Common myeloid progenitor, CD34-positive (primary cell): Measurements from ENCODE around the gene ERCC4.
"Not testable (repeated sequence)": the region's sequence is repeated elsewhere in the genome, so short reads cannot be mapped to it uniquely, and the experiment has no call there.

Experiments used
- CTCF ChIA-PET: fragments of 350-600 bp; sonication (Branson Sonifier 250); formaldehyde crosslinking; loops from one replicate; lab custom pipeline; 2021; ENCODE audit warnings: antibody characterized with exemption; lab: Charles Lee
- POLR2A ChIA-PET: fragments of 350-600 bp; sonication (Branson Sonifier 250); formaldehyde crosslinking; loops from one replicate; lab custom pipeline; 2021; ENCODE audit warnings: antibody characterized with exemption; lab: Charles Lee
- DNase-seq, 3 donors: peaks; one replicate each; pipeline versions ENCODE4 v3.0.0 to v3.0.0-alpha.2; 2013
- H3K27ac ChIP-seq, 2 experiments: 1 replicate in 1 of 2; 2 replicates in 1 of 2; pipeline ENCODE4 v1.7.0; 2013; ENCODE audit warnings: inconsistent platforms in 2 of 2, low read length in 2 of 2, mild to moderate bottlenecking in 2 of 2, low read depth in 1 of 2, moderate library complexity in 1 of 2; ENCODE audit not compliant: severe bottlenecking in 2 of 2, insufficient read depth in 1 of 2, poor library complexity in 1 of 2
- H3K27me3 ChIP-seq, 5 experiments: replicated peaks in 2 of 5; 1 replicate in 3 of 5; 2 replicates in 2 of 5; pipeline versions ENCODE4 v1.6.1 to v1.7.0; 2013; ENCODE audit warnings: low read length in 4 of 5, mild to moderate bottlenecking in 2 of 5, moderate library complexity in 2 of 5, inconsistent platforms in 1 of 5; ENCODE audit not compliant: insufficient read depth in 5 of 5, control insufficient read depth in 4 of 5
- H3K36me3 ChIP-seq, 4 experiments: 1 replicate in 2 of 4; 2 replicates in 2 of 4; pipeline versions ENCODE4 v1.6.1 to v1.7.0; 2013; ENCODE audit warnings: low read length in 3 of 4, control low read depth in 1 of 4, mild to moderate bottlenecking in 1 of 4; ENCODE audit not compliant: control insufficient read depth in 4 of 4, insufficient read depth in 4 of 4
- H3K4me1 ChIP-seq, 4 experiments: 1 replicate in 3 of 4; 2 replicates in 1 of 4; pipeline versions ENCODE4 v1.6.1 to v1.7.1; 2013; ENCODE audit warnings: low read length in 3 of 4, mild to moderate bottlenecking in 3 of 4, control low read depth in 1 of 4, inconsistent platforms in 1 of 4, moderate library complexity in 1 of 4; ENCODE audit not compliant: control insufficient read depth in 4 of 4, insufficient read depth in 4 of 4; ENCODE audit errors: control extremely low read depth in 1 of 4
- H3K4me3 ChIP-seq, 7 experiments: 1 replicate in 4 of 7; 2 replicates in 3 of 7; pipeline versions ENCODE4 v1.5.1 to v1.7.0; 2013; ENCODE audit warnings: mild to moderate bottlenecking in 7 of 7, low read length in 6 of 7, moderate library complexity in 6 of 7, inconsistent platforms in 2 of 7, low read depth in 2 of 7, control low read depth in 1 of 7; ENCODE audit not compliant: insufficient read depth in 4 of 7, control insufficient read depth in 1 of 7; ENCODE audit errors: extremely low read depth in 1 of 7
- H3K9me3 ChIP-seq, 5 experiments: 1 replicate in 4 of 5; 2 replicates in 1 of 5; pipeline versions ENCODE4 v1.6.1 to v1.7.1; 2013; ENCODE audit warnings: low read length in 4 of 5, mild to moderate bottlenecking in 2 of 5, inconsistent platforms in 1 of 5, low read depth in 1 of 5, moderate library complexity in 1 of 5; ENCODE audit not compliant: control insufficient read depth in 4 of 5, insufficient read depth in 2 of 5; ENCODE audit errors: control extremely low read depth in 1 of 5
- WGBS: methylation state at CpG from one replicate; pipeline ENCODE4 v1.1.5; 2013; ENCODE audit not compliant: insufficient coverage; 5-methylcytosine and 5-hydroxymethylcytosine counted together

The ERCC4 gene

DNA sequence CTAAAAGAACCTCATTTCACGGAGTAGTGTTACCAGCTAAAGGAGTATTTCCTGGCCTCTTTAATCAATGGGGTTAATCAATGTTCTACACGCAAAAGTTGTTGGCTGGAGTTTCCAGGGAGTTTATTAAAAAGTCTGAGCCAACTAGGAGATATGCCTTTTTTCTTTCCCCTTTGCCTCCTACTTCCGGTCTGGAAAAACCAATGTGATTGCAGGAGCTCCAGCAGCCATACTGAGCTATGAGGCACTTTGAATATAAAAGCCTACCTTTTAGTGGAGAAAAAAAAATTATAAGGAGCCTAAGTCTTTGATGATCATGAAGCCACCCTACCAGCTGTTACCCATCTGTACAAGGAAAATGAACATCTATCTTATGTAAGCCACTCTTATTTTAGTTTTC lies 17.9 kb upstream of the ERCC4 start:
- ChIA-PET POLR2A (interaction anchor here (0.6 kb wide), 1 partner anchor 387 kb away, joined by 3 read pairs; no protein-coding TSS in a partner anchor), CTCF (no interaction called here)
- no peaks in the 10 kb centered on the region for H3K36me3 ChIP-seq
- H3K27me3 ChIP-seq, result peaks cover 0 to 2% (median 0%) of the 10 kb centered on the region in 5 experiments
- H3K27ac ChIP-seq, result no peak overlapping the region
- peaks cover 0 to 3% (median 0%) of the 10 kb centered on the region in 5 experiments for H3K9me3 ChIP-seq
- no peak for DNase-seq
- no peaks in the 10 kb centered on the region for H3K4me1 ChIP-seq
- whole genome bisulfite sequencing, result 100% methylated on average over 1 of the region's 3 CpGs
- no peak overlapping the region for H3K4me3 ChIP-seq

DNA sequence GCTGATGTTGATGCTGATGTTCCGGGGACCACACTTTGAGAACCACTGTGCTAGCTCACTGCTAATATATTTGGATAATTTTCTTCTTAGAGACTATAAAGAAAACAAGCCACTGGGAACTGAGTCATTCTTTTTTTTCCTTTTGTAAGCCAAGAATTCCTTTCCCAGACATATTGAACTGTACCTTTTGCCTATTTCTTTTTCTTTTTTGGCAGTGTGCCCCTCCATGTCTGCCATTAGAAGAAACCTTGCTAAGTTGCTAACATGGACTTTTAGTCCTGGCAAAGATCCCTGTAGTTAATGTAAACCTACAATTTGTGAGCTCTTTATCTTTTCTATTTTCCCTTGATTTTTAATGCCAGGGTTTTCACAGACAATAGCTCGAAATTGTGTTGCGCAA lies 17.3 kb upstream of the ERCC4 start:
- H3K36me3 ChIP-seq, result no peaks in the 10 kb centered on the region
- ChIA-PET POLR2A (interaction anchor here (0.6 kb wide), 1 partner anchor 386 kb away, joined by 3 read pairs; no protein-coding TSS in a partner anchor), CTCF (no interaction called here)
- no peak overlapping the region for H3K27ac ChIP-seq
- no peak overlapping the region for H3K4me3 ChIP-seq
- H3K27me3 ChIP-seq, result peaks cover 0 to 2% (median 0%) of the 10 kb centered on the region in 5 experiments
- H3K4me1 ChIP-seq, result no peaks in the 10 kb centered on the region
- DNase-seq, result no peak
- peaks cover 0 to 3% (median 0%) of the 10 kb centered on the region in 5 experiments for H3K9me3 ChIP-seq
- no CpG with 5 or more reads among the region's 3 CpGs for WGBS

DNA sequence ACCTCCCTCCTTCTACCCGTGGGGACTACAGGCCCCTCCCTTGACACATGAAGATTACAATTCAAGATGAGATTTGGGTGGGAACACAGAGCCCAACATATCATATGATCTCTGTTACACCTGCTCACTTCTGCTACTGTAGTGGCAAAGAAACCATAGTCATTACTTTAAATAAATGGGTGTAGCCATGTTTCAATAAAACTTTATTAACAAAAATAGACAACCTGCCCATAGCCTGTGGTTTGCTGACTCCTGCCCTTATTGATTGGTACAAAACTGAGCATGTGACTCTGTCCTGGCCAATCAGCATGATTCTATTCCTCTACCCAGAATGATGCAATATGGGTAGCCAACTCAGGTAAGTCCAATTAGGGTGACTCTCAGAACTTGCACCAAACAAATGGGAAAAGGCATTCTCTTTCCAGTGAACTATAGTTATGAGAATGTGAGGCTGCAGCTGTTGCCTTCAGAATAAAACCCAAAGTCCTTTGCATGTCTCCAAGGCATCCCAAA lies 15.7 kb upstream of the ERCC4 start:
- H3K27me3 ChIP-seq, result peaks cover 0 to 6% (median 0%) of the 10 kb centered on the region in 5 experiments
- ChIA-PET POLR2A (no interaction called here), CTCF (interaction anchor here (1.1 kb wide), 1 partner anchor 15 kb away, joined by 3 read pairs; the partner anchor contains the start of gene ERCC4)
- WGBS, result no CpG with 5 or more reads among the region's 1 CpG
- H3K9me3 ChIP-seq, result peaks cover 0 to 3% (median 0%) of the 10 kb centered on the region in 5 experiments
- no peak for DNase-seq
- no peak overlapping the region for H3K4me3 ChIP-seq
- H3K36me3 ChIP-seq, result no peaks in the 10 kb centered on the region
- H3K27ac ChIP-seq, result no peak overlapping the region
- H3K4me1 ChIP-seq, result no peaks in the 10 kb centered on the region

DNA sequence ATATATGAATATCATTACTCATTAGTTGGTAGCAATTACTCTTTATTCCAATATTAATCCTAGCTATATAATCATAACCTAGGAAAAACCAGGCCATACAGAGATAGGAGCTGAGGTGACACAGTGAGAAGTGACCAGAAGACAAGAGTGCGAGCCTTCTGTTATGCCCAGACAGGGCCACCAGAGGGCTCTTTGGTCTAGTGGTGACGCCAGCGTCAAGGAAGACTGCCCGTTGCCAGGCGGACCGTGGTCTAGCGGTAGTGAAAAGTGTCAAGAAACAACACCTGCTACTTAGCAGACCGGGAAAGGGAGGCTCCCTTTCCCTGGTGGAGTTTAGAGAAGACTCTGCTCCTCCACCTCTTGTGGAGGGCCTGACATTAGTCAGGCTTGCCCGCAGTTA lies 15.1 kb upstream of the ERCC4 start:
- WGBS, result 47% methylated on average over 8 of the region's 9 CpGs
- H3K36me3 ChIP-seq, H3K4me3 ChIP-seq, POLR2A ChIA-PET, H3K27ac ChIP-seq, H3K27me3 ChIP-seq, H3K4me1 ChIP-seq, H3K9me3 ChIP-seq: not testable (repeated sequence)
- DNase-seq, result peak in 2 of 3 donors; percentile 17 to 31
- CTCF ChIA-PET, result interaction anchor here (1.1 kb wide), 1 partner anchor 15 kb away, joined by 3 read pairs; the partner anchor contains the start of gene ERCC4

DNA sequence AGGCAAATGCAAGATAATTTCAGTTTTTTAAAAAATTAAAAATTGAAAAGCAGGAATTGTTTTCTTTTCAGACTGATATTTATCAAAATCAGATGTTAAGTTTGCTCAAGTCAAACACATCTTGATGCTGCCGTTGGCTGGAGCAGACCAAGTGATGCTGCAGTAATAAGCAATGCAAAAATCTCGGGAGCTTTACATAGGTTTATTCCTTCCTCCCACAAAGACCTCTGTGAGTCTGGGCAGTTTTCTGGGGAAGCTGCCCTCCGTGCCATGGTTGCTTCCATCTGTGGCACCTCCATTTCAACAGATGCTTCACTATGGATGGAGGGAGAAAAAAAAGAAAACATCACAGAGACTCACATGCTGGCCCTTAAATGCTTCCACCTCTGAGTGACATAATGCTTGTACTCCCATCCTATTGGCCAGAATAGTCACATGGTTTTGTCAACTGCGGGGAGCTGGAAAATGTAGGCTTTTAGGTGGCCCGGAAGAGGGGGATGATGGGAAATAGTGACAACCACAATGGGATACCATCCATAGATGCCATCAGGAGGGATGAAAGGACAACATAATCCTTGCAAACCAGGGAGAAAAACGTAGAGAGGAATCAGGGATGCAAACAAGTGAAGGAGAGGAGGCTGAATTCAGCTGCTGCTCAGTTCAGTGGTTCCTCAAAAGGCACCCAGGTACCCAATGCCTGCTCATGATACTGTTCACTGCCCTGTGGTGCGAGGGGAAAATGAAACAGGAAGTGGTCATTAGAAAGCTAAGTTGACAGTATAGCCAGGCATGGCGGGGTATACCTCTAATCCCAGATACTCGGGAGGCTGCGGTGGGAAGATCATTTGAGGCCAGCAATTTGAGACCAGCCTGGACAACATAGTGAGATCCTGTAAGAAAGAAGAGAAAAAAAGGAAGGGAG lies 13.5 kb upstream of the ERCC4 start:
- POLR2A ChIA-PET, result no interaction called here
- Histone ChIP-seq H3K4me1 (no peaks in the 10 kb centered on the region), H3K27me3 (peaks cover 0 to 6% (median 0%) of the 10 kb centered on the region in 5 experiments), H3K36me3 (no peaks in the 10 kb centered on the region), H3K9me3 (peaks cover 0 to 3% (median 0%) of the 10 kb centered on the region in 5 experiments), H3K4me3 (no peak overlapping the region), H3K27ac (no peak overlapping the region)
- 89% methylated on average over 5 of the region's 10 CpGs for WGBS
- CTCF ChIA-PET, result no interaction called here
- peak in 1 of 3 donors; percentile 15 for DNase-seq

DNA sequence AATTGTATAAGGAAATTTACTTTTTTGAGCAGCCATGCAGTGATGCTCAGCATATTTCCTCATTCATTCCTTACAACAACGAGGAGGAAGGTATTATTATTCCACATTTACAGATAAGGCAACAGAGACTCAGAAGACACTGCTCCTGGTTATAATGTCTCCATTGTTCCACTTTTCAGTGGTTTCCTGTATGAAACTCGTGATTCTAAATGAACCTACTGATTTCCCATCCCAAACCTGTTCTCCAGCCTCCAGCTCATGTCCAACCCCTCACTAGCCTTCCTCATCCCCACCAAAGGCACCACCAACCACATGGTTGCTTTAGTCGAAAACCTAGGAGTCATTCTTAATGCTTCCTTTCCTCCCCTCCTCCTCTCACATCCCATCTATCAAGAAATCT lies 12.5 kb upstream of the ERCC4 start:
- DNase-seq, result no peak
- Histone ChIP-seq H3K36me3 (no peaks in the 10 kb centered on the region), H3K9me3 (peaks cover 0 to 9% (median 0%) of the 10 kb centered on the region in 5 experiments), H3K4me3 (no peak overlapping the region), H3K4me1 (no peaks in the 10 kb centered on the region), H3K27ac (no peak overlapping the region), H3K27me3 (peaks cover 0 to 6% (median 0%) of the 10 kb centered on the region in 5 experiments)
- ChIA-PET POLR2A (no interaction called here), CTCF (no interaction called here)
- WGBS, result 75% methylated on average over 2 of the region's 3 CpGs

DNA sequence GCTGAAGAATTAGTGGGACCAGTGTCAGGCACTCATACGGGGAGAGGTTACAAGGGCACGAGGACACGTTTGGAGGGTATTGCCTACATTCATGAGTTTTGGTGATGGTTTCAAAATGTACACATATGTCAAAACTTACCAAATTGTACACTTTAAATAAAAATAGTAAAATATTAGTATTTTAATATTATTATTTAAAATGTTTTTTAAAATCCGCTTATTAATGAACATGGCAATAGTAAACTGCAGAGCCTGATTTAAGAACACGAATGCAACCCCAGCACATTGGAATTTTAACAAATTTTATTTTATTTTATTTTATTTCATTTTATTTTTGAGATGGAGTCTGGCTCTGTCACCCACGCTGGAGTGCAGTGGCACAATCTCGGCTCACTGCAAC lies 10.9 kb upstream of the ERCC4 start:
- ChIA-PET CTCF (no interaction called here), POLR2A (no interaction called here)
- Histone ChIP-seq H3K4me3 (no peak overlapping the region), H3K36me3 (no peaks in the 10 kb centered on the region), H3K27ac (no peak overlapping the region), H3K9me3 (peaks cover 0 to 9% (median 0%) of the 10 kb centered on the region in 5 experiments), H3K27me3 (peaks cover 0 to 6% (median 0%) of the 10 kb centered on the region in 5 experiments), H3K4me1 (no peaks in the 10 kb centered on the region)
- WGBS, result 100% methylated on average over 1 of the region's 7 CpGs
- no peak for DNase-seq
